HG03520 (cell line): ENCODE measurements around the gene GASK1A.
"Not testable (repeated sequence)": the region's sequence is repeated elsewhere in the genome, so short reads cannot be mapped to it uniquely, and the experiment has no call there.

ENCODE experiments used
- ATAC-seq: cut with Tn5 transposase; IDR thresholded peaks from one replicate; pipeline ENCODE4 v1.9.1; 2021; ENCODE audit warnings: mild to moderate bottlenecking, moderate library complexity; ENCODE audit not compliant: unreplicated experiment

The GASK1A gene

GRCh38 chr3:43055806-43056770 lies 77.0 kb downstream of the GASK1A start:
- no peak for ATAC-seq

- ATAC-seq, result no peak
These were observed 80.3 kb downstream of the GASK1A start for GRCh38 chr3:43059456-43059855.

GRCh38 chr3:43061101-43061895 lies 82.2 kb downstream of the GASK1A start:
- no peak for ATAC-seq

- no peak for ATAC-seq
These were observed 83.0 kb downstream of the GASK1A start for GRCh38 chr3:43062040-43062563.

- no peak for ATAC-seq
These were observed 83.5 kb downstream of the GASK1A start for GRCh38 chr3:43062564-43063040.

- ATAC-seq, result no peak
These were observed 84.0 kb downstream of the GASK1A start for GRCh38 chr3:43063114-43063513.

GRCh38 chr3:43070670-43071069 lies 91.6 kb downstream of the GASK1A start:
- not testable (repeated sequence) for ATAC-seq

- ATAC-seq, result no peak
These were observed 92.3 kb downstream of the GASK1A start for GRCh38 chr3:43071313-43071893.

- no peak for ATAC-seq
These were observed 93.2 kb downstream of the GASK1A start for GRCh38 chr3:43072361-43072760.

GRCh38 chr3:43073116-43073835 lies 94.2 kb downstream of the GASK1A start:
- no peak for ATAC-seq

- no peak for ATAC-seq
These were observed 94.7 kb downstream of the GASK1A start for GRCh38 chr3:43073836-43074220.

- ATAC-seq, result no peak
These were observed 95.4 kb downstream of the GASK1A start for GRCh38 chr3:43074482-43074881.

GRCh38 chr3:43074901-43075689 lies 96.0 kb downstream of the GASK1A start:
- ATAC-seq, result no peak

- ATAC-seq, result no peak
These were observed 97.0 kb downstream of the GASK1A start for GRCh38 chr3:43075904-43076661.

- ATAC-seq, result no peak
These were observed 97.7 kb downstream of the GASK1A start for GRCh38 chr3:43076857-43077256.

GRCh38 chr3:43077261-43077660 lies 98.2 kb downstream of the GASK1A start:
- no peak for ATAC-seq

- no peak for ATAC-seq
These were observed 98.6 kb downstream of the GASK1A start for GRCh38 chr3:43077707-43078106.

GRCh38 chr3:43079536-43080332 lies 100.6 kb downstream of the GASK1A start:
- no peak for ATAC-seq
